Left cardiac atrium (tissue), 4 donors: ENCODE data around the gene GLI2. TPM values are rescaled to one million over a fixed set of nuclear protein-coding genes. Genes with fewer than 3 reads are reported as not detected.

Experiments
- ATAC-seq, 2 donors: fragments of 200-7000 bp; cut with Tn5 transposase; one replicate each; pipeline ENCODE4 v1.9.1; 2020; ENCODE audit warnings: mild to moderate bottlenecking in 2 of 2, moderate library complexity in 2 of 2
- DNase-seq: peaks from one replicate; pipeline ENCODE4 v3.0.0-alpha.2; 2020
- intact Hi-C, 2 donors: fragments of 100-400 bp; cut with DNase I; formaldehyde crosslinking; loops; one replicate each; pipeline versions ENCODE4 v1.14.1 to v1.15.1; 2022 to 2023
- total RNA-seq, 2 donors: library from RNA; stranded (reverse); fragmentation: NEBNext Ultra II Directional; extraction: Animal tissue kit (Norgen Biotek cat#: 25700); gene quantifications; one replicate each; pipeline ENCODE4 v1.2.1, GENCODE V29; 2021
- donor health status: DM: no; HTN: yes; CAD: no.
- donor health status: DM: no; HTN: yes; CAD: no; lungs with severe emphysema.
- donor health status: DM: yes; HTN: yes; CAD: no.
- donor health status: Dilated cardiomyopathy.

GLI2 gene
- total RNA-seq, 2 donors from 2014 or later: 3.8 to 3.9 TPM

- intact Hi-C loops: no loop called here
Measured at GRCh38 chr2:120777170-120777751, 41.6 kb downstream of the GLI2 start.

GRCh38 chr2:120777787-120778186 is 42.1 kb downstream of the GLI2 start:
- intact Hi-C loops: no loop called here
- DNase-seq: no peak
- ATAC-seq: no peak

More at GRCh38 chr2:120777170-120777751, 41.6 kb downstream of the GLI2 start:
- DNase-seq: no peak
- ATAC-seq: no peak

GRCh38 chr2:120778244-120778643 is 42.6 kb downstream of the GLI2 start:
- DNase-seq: no peak
- no peak for ATAC-seq
- intact Hi-C loops: no loop called here

GRCh38 chr2:120779781-120780283 is 44.2 kb downstream of the GLI2 start:
- no peak for DNase-seq
- intact Hi-C loops: no loop called here
- ATAC-seq: peak; percentile 42 to 78

- ATAC-seq (peak; percentile 14 to 41), DNase-seq (no peak)
- intact Hi-C loops: no loop called here
Measured at GRCh38 chr2:120780402-120780801, 44.7 kb downstream of the GLI2 start.

- ATAC-seq: peak in 1 of 2 donors; percentile 21
- intact Hi-C loops: no loop called here
- DNase-seq: no peak
Measured at GRCh38 chr2:120783371-120783791, 47.7 kb downstream of the GLI2 start.

- ATAC-seq (peak in 1 of 2 donors; percentile 25), DNase-seq (no peak)
- intact Hi-C loops: no loop called here
Measured at GRCh38 chr2:120783969-120784372, 48.3 kb downstream of the GLI2 start.
